8988T (cell line): ENCODE results near the gene DCC.

Experiments
- DNase-seq: peaks from one replicate; pipeline ENCODE4 v3.0.0; 2011

The DCC gene

GRCh38 chr18:52339891-52340371, at the start of gene DCC:
Gene DCC (plus strand): TSS chr18:52340197. CDS start chr18:52340788, 591 bp downstream.
- no peak for DNase-seq

GRCh38 chr18:52310651-52311050, 29.3 kb upstream of the DCC start:
- no peak for DNase-seq

GRCh38 chr18:52311331-52311730, 28.7 kb upstream of the DCC start:
- no peak for DNase-seq

GRCh38 chr18:52312346-52312745, 27.7 kb upstream of the DCC start:
- no peak for DNase-seq

- no peak for DNase-seq
These were observed 26.8 kb upstream of the DCC start for GRCh38 chr18:52313213-52313612.

- DNase-seq = no peak
These were observed 20.5 kb upstream of the DCC start for GRCh38 chr18:52319424-52319983.

- no peak for DNase-seq
These were observed 17.7 kb upstream of the DCC start for GRCh38 chr18:52322307-52322706.

GRCh38 chr18:52323802-52324201, 16.2 kb upstream of the DCC start:
- DNase-seq = no peak

GRCh38 chr18:52325997-52326396, 14.0 kb upstream of the DCC start:
- no peak for DNase-seq

GRCh38 chr18:52333860-52334259, 6.1 kb upstream of the DCC start:
- DNase-seq = no peak

GRCh38 chr18:52334307-52334706, 5.7 kb upstream of the DCC start:
- no peak for DNase-seq

GRCh38 chr18:52334896-52335295, 5.1 kb upstream of the DCC start:
- DNase-seq = no peak

GRCh38 chr18:52337276-52337675, 2.7 kb upstream of the DCC start:
- no peak for DNase-seq

GRCh38 chr18:52340406-52341102, 557 bp downstream of the DCC start:
- no peak for DNase-seq

GRCh38 chr18:52341103-52341432, 1.1 kb downstream of the DCC start:
- no peak for DNase-seq

GRCh38 chr18:52341608-52342381, 1.8 kb downstream of the DCC start:
- no peak for DNase-seq

- no peak for DNase-seq
These were observed 2.5 kb downstream of the DCC start for GRCh38 chr18:52342456-52342855.

- DNase-seq = no peak
These were observed 3.1 kb downstream of the DCC start for GRCh38 chr18:52343138-52343537.

- DNase-seq = no peak
These were observed 3.8 kb downstream of the DCC start for GRCh38 chr18:52343731-52344340.

GRCh38 chr18:52344881-52345280, 4.9 kb downstream of the DCC start:
- no peak for DNase-seq

GRCh38 chr18:52345428-52345827, 5.4 kb downstream of the DCC start:
- no peak for DNase-seq

- DNase-seq = no peak
These were observed 8.2 kb downstream of the DCC start for GRCh38 chr18:52348209-52348608.

GRCh38 chr18:52349498-52349897, 9.5 kb downstream of the DCC start:
- no peak for DNase-seq

GRCh38 chr18:52352920-52353319, 12.9 kb downstream of the DCC start:
- no peak for DNase-seq
